ENCODE data around the gene TNNI2.
"Not testable (repeated sequence)": the region's sequence is repeated elsewhere in the genome, so short reads cannot be mapped to it uniquely, and the experiment has no call there.

TNNI2 gene

GRCh38 chr11:1873048-1873812 is 34.4 kb downstream of the TNNI2 start:
- DNase-seq (ENCODE audit: low read depth in 1 of 2, low spot score in 1 of 2) = no peak

- not testable (repeated sequence) for DNase-seq (ENCODE audit: low read depth in 1 of 2, low spot score in 1 of 2)
These were observed 35.0 kb downstream of the TNNI2 start for GRCh38 chr11:1873813-1874150.

- not testable (repeated sequence) for DNase-seq (ENCODE audit: low read depth in 1 of 2, low spot score in 1 of 2)
These were observed 35.8 kb downstream of the TNNI2 start for GRCh38 chr11:1874441-1875092.

GRCh38 chr11:1875093-1875850 is 36.5 kb downstream of the TNNI2 start:
- no peak for DNase-seq (ENCODE audit: low read depth in 1 of 2, low spot score in 1 of 2)

- not testable (repeated sequence) for DNase-seq (ENCODE audit: low read depth in 1 of 2, low spot score in 1 of 2)
These were observed 37.1 kb downstream of the TNNI2 start for GRCh38 chr11:1875851-1876301.

GRCh38 chr11:1876361-1877063 is 37.7 kb downstream of the TNNI2 start:
- DNase-seq (ENCODE audit: low read depth in 1 of 2, low spot score in 1 of 2) = no peak

GRCh38 chr11:1877211-1878136 is 38.7 kb downstream of the TNNI2 start:
- DNase-seq (ENCODE audit: low read depth in 1 of 2, low spot score in 1 of 2) = no peak

- DNase-seq (ENCODE audit: low read depth in 1 of 2, low spot score in 1 of 2) = no peak
These were observed 39.6 kb downstream of the TNNI2 start for GRCh38 chr11:1878137-1879031.

GRCh38 chr11:1879342-1879940 is 40.7 kb downstream of the TNNI2 start:
- no peak for DNase-seq (ENCODE audit: low read depth in 1 of 2, low spot score in 1 of 2)

GRCh38 chr11:1879941-1880720 is 41.4 kb downstream of the TNNI2 start:
- DNase-seq (ENCODE audit: low read depth in 1 of 2, low spot score in 1 of 2) = no peak

GRCh38 chr11:1880746-1881441 is 42.1 kb downstream of the TNNI2 start:
- DNase-seq (ENCODE audit: low read depth in 1 of 2, low spot score in 1 of 2) = no peak

GRCh38 chr11:1881442-1882264 is 42.9 kb downstream of the TNNI2 start:
- no peak for DNase-seq (ENCODE audit: low read depth in 1 of 2, low spot score in 1 of 2)

- peak; percentile 69 to 73 for DNase-seq (ENCODE audit: low read depth in 1 of 2, low spot score in 1 of 2)
These were observed 43.8 kb downstream of the TNNI2 start for GRCh38 chr11:1882265-1883238.

- DNase-seq (ENCODE audit: low read depth in 1 of 2, low spot score in 1 of 2) = no peak
These were observed 44.8 kb downstream of the TNNI2 start for GRCh38 chr11:1883346-1884302.
